ENCODE measurements around the gene VASN.
"Not testable (repeated sequence)": the region's sequence is repeated elsewhere in the genome, so short reads cannot be mapped to it uniquely, and the experiment has no call there.

The VASN gene

GRCh38 chr16:4338125-4338582 lies 33.5 kb upstream of the VASN start:
- no peak overlapping the region for H3K4me3 ChIP-seq (ENCODE audit: low read length)
- WGBS (ENCODE audit: insufficient coverage, insufficient read length): no CpG with 5 or more reads among the region's 12 CpGs
- no peaks in the 10 kb centered on the region for H3K9me3 ChIP-seq (ENCODE audit: control insufficient read depth, insufficient read depth, low read length)
- no peaks in the 10 kb centered on the region for H3K4me1 ChIP-seq (ENCODE audit: control insufficient read depth, insufficient read depth, low read length)
- no peak for DNase-seq (ENCODE audit: low read depth, low spot score)
- H3K36me3 ChIP-seq (ENCODE audit: control insufficient read depth, insufficient read depth, low read length): peaks cover 25% of the 10 kb centered on the region
- H3K27me3 ChIP-seq (ENCODE audit: control insufficient read depth, insufficient read depth, low read length): no peaks in the 10 kb centered on the region
- no peak overlapping the region for H3K27ac ChIP-seq (ENCODE audit: low read length)

DNA sequence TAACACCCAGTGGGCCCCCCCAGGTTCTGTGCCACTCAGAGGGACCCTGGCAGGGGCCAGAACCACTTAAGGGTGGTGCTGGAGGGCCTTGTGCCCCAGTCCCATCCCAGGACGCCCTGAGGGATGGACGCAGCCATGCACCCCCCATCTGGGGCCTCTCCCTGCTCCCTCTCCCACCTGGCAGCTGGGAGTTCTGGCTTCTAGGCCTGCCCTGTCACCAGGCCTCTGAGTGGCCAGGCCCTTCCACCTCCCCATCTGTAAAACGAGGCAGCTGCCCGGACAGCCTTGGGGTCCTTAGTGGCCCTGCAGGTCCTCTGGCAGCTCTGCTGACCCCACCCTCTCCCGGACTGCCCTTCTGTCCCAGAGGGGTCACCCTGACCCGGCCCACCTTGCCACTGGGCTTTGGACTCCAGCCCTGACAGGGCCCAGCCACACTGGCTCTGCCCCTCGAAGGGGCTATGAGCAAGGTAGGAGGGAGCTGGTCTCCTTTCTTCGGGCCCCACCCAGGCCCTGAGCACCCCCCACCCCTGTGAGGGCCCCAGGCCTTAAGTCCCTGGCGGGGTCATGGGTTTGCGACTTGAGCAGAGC lies 32.8 kb upstream of the VASN start:
- Histone ChIP-seq H3K36me3 (ENCODE audit: control insufficient read depth, insufficient read depth, low read length) (peaks cover 25% of the 10 kb centered on the region), H3K27ac (ENCODE audit: low read length) (no peak overlapping the region), H3K4me1 (ENCODE audit: control insufficient read depth, insufficient read depth, low read length) (no peaks in the 10 kb centered on the region), H3K9me3 (ENCODE audit: control insufficient read depth, insufficient read depth, low read length) (no peaks in the 10 kb centered on the region), H3K4me3 (ENCODE audit: low read length) (no peak overlapping the region), H3K27me3 (ENCODE audit: control insufficient read depth, insufficient read depth, low read length) (no peaks in the 10 kb centered on the region)
- DNase-seq (ENCODE audit: low read depth, low spot score): no peak
- no CpG with 5 or more reads among the region's 10 CpGs for WGBS (ENCODE audit: insufficient coverage, insufficient read length)

GRCh38 chr16:4339455-4339854 lies 32.2 kb upstream of the VASN start:
- Histone ChIP-seq H3K4me1 (ENCODE audit: control insufficient read depth, insufficient read depth, low read length) (no peaks in the 10 kb centered on the region), H3K27me3 (ENCODE audit: control insufficient read depth, insufficient read depth, low read length) (no peaks in the 10 kb centered on the region), H3K27ac (ENCODE audit: low read length) (no peak overlapping the region), H3K4me3 (ENCODE audit: low read length) (no peak overlapping the region), H3K36me3 (ENCODE audit: control insufficient read depth, insufficient read depth, low read length) (peaks cover 25% of the 10 kb centered on the region), H3K9me3 (ENCODE audit: control insufficient read depth, insufficient read depth, low read length) (no peaks in the 10 kb centered on the region)
- no CpG with 5 or more reads among the region's 10 CpGs for WGBS (ENCODE audit: insufficient coverage, insufficient read length)
- no peak for DNase-seq (ENCODE audit: low read depth, low spot score)

- Histone ChIP-seq H3K4me1 (ENCODE audit: control insufficient read depth, insufficient read depth, low read length) (no peaks in the 10 kb centered on the region), H3K27me3 (ENCODE audit: control insufficient read depth, insufficient read depth, low read length) (no peaks in the 10 kb centered on the region), H3K9me3 (ENCODE audit: control insufficient read depth, insufficient read depth, low read length) (no peaks in the 10 kb centered on the region), H3K27ac (ENCODE audit: low read length) (no peak overlapping the region), H3K36me3 (ENCODE audit: control insufficient read depth, insufficient read depth, low read length) (peaks cover 25% of the 10 kb centered on the region), H3K4me3 (ENCODE audit: low read length) (no peak overlapping the region)
- no peak for DNase-seq (ENCODE audit: low read depth, low spot score)
- no CpG with 5 or more reads among the region's 14 CpGs for WGBS (ENCODE audit: insufficient coverage, insufficient read length)
These were observed 31.7 kb upstream of the VASN start for GRCh38 chr16:4339909-4340308.

DNA sequence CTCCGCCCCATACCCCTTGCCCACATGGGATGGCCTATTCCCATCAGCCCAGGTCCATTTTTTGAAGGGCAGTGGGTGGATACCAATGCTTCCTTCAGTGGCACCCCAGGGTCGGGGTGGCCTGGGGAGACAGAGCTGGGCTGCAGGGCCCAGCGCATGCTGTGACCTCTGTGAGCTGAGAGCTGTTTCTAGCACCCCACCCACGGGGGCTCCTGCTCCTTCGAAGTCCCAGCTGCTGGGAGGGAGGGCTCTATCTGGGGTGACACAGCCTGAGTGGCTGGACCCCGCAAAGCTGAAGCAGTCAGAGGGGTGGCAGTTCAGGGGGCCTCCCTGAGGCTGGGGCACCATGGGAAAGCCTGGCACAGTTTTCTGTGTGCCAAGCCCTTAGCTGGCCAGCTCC lies 31.2 kb upstream of the VASN start:
- WGBS (ENCODE audit: insufficient coverage, insufficient read length): no CpG with 5 or more reads among the region's 6 CpGs
- no peak for DNase-seq (ENCODE audit: low read depth, low spot score)
- H3K27ac ChIP-seq (ENCODE audit: low read length): no peak overlapping the region
- H3K4me3 ChIP-seq (ENCODE audit: low read length): no peak overlapping the region
- H3K4me1 ChIP-seq (ENCODE audit: control insufficient read depth, insufficient read depth, low read length): no peaks in the 10 kb centered on the region
- H3K36me3 ChIP-seq (ENCODE audit: control insufficient read depth, insufficient read depth, low read length): peaks cover 28% of the 10 kb centered on the region
- no peaks in the 10 kb centered on the region for H3K9me3 ChIP-seq (ENCODE audit: control insufficient read depth, insufficient read depth, low read length)
- H3K27me3 ChIP-seq (ENCODE audit: control insufficient read depth, insufficient read depth, low read length): no peaks in the 10 kb centered on the region

GRCh38 chr16:4341250-4341649 lies 30.4 kb upstream of the VASN start:
- Histone ChIP-seq H3K27me3 (ENCODE audit: control insufficient read depth, insufficient read depth, low read length) (no peaks in the 10 kb centered on the region), H3K9me3 (ENCODE audit: control insufficient read depth, insufficient read depth, low read length) (no peaks in the 10 kb centered on the region), H3K36me3 (ENCODE audit: control insufficient read depth, insufficient read depth, low read length) (peaks cover 28% of the 10 kb centered on the region), H3K27ac (ENCODE audit: low read length) (no peak overlapping the region), H3K4me3 (ENCODE audit: low read length) (no peak overlapping the region), H3K4me1 (ENCODE audit: control insufficient read depth, insufficient read depth, low read length) (no peaks in the 10 kb centered on the region)
- no peak for DNase-seq (ENCODE audit: low read depth, low spot score)
- no CpG with 5 or more reads among the region's 13 CpGs for WGBS (ENCODE audit: insufficient coverage, insufficient read length)

GRCh38 chr16:4342866-4343744 lies 28.5 kb upstream of the VASN start:
- Histone ChIP-seq H3K27me3 (ENCODE audit: control insufficient read depth, insufficient read depth, low read length) (no peaks in the 10 kb centered on the region), H3K27ac (ENCODE audit: low read length) (no peak overlapping the region), H3K9me3 (ENCODE audit: control insufficient read depth, insufficient read depth, low read length) (no peaks in the 10 kb centered on the region), H3K36me3 (ENCODE audit: control insufficient read depth, insufficient read depth, low read length) (peaks cover 30% of the 10 kb centered on the region), H3K4me1 (ENCODE audit: control insufficient read depth, insufficient read depth, low read length) (no peaks in the 10 kb centered on the region), H3K4me3 (ENCODE audit: low read length) (no peak overlapping the region)
- DNase-seq (ENCODE audit: low read depth, low spot score): no peak
- WGBS (ENCODE audit: insufficient coverage, insufficient read length): no CpG with 5 or more reads among the region's 21 CpGs

- WGBS (ENCODE audit: insufficient coverage, insufficient read length): 91% methylated on average over 1 of the region's 10 CpGs
- H3K9me3 ChIP-seq (ENCODE audit: control insufficient read depth, insufficient read depth, low read length); H3K4me3 ChIP-seq (ENCODE audit: low read length); H3K4me1 ChIP-seq (ENCODE audit: control insufficient read depth, insufficient read depth, low read length); DNase-seq (ENCODE audit: low read depth, low spot score); H3K27ac ChIP-seq (ENCODE audit: low read length); H3K27me3 ChIP-seq (ENCODE audit: control insufficient read depth, insufficient read depth, low read length): not testable (repeated sequence)
- H3K36me3 ChIP-seq (ENCODE audit: control insufficient read depth, insufficient read depth, low read length): peaks cover 25% of the 10 kb centered on the region
These were observed 27.2 kb upstream of the VASN start for GRCh38 chr16:4344300-4344982.

DNA sequence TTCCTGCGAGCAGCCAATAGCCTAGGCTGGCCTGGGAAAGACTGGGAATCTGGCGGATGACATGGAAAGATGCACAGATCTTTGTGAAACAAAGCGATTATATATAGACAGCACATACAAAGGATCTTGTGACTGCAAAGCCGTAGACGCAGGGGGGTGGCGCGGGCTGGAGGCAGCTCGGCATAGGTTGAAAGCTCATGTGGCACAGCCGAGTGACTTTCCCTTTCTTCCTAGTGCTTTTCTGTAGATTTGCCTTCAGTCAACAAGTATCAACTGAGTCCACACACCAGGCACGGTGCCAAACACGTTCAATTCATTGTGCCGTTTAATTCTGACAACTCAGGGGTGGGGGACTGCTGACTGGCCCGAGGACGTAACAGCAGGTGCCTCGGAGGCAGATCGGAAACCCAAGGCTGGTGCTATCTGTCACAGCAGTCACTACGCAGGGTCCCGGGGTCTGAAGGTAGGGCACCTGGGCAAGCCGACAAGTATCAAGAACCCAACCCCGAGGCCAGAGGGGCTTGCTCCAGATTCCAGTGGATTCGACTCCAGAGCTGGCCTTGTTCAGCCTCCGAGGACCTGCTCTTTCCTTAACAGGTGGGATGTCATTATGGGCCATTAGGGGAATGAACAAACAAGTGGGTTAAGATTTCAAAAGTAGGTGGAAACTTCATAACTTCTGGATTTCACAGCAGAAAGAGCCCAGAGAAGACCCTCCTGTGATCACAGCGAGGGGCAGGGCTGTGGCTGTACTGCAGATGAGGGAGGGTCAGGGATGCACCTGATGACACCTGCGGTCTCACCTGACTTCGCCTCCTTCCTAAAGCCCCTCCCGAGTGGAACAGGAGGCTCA lies 26.4 kb upstream of the VASN start:
- DNase-seq (ENCODE audit: low read depth, low spot score): no peak
- peaks cover 20% of the 10 kb centered on the region for H3K36me3 ChIP-seq (ENCODE audit: control insufficient read depth, insufficient read depth, low read length)
- no CpG with 5 or more reads among the region's 26 CpGs for WGBS (ENCODE audit: insufficient coverage, insufficient read length)
- no peak overlapping the region for H3K4me3 ChIP-seq (ENCODE audit: low read length)
- H3K27me3 ChIP-seq (ENCODE audit: control insufficient read depth, insufficient read depth, low read length): no peaks in the 10 kb centered on the region
- H3K9me3 ChIP-seq (ENCODE audit: control insufficient read depth, insufficient read depth, low read length): no peaks in the 10 kb centered on the region
- no peak overlapping the region for H3K27ac ChIP-seq (ENCODE audit: low read length)
- no peaks in the 10 kb centered on the region for H3K4me1 ChIP-seq (ENCODE audit: control insufficient read depth, insufficient read depth, low read length)

Data from iPS DF 6.9 (cell line).